CD4-positive, alpha-beta T cell treated with Interleukin-6 at 100 ng/mL for 8 hours (primary cell): ENCODE measurements around the gene AFF1.

Experiments used
- DNase-seq: peaks from one replicate; pipeline ENCODE4 v3.0.0-alpha.2; 2020; ENCODE audit warnings: mixed read lengths, low spot score

AFF1 gene

DNA sequence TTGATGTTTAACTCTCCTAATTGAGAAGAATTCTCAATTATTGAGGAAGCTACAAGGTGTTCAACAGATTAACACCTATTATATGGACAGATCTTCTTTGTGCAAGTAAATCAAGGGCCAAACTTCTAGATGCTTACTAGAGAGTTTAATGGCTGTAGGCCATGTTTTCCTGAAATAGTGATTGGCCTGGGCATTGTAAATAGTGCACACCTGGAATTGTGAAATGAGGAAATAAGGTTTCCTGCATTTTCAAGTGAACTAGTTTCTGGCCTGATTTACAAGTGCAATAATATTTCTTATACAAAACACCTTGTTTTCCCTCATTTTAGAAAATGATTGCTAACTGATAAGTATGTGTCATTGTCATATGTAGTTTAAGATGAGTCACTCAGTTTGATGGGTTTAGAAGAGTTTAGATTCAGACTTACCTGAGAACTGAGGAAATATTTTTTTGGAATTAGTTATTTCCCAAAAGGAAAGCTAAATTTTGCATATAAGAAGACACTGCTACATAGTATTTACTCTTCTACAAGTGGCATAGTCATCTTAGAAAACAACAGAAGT lies 21.2 kb downstream of the AFF1 start:
- DNase-seq, result no peak

DNA sequence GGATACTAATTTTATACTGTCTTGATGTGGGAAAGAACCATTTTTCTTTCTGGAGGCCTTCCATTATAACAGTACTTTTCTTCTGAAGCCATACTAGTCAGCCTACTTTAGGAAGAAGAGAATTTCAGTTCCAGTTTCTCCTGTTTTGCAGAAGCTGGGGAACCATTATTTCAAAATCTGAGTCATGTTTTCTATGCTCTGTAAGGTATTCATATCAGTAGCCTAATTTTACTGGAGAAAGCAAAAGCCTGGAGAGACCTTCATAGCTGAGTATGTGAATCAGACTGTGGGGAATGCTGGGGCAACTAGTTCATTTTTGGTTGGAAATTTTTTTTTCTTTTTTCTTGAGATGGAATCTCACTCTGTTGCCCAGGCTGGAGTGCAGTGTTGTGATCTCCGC lies 22.4 kb downstream of the AFF1 start:
- no peak for DNase-seq

DNA sequence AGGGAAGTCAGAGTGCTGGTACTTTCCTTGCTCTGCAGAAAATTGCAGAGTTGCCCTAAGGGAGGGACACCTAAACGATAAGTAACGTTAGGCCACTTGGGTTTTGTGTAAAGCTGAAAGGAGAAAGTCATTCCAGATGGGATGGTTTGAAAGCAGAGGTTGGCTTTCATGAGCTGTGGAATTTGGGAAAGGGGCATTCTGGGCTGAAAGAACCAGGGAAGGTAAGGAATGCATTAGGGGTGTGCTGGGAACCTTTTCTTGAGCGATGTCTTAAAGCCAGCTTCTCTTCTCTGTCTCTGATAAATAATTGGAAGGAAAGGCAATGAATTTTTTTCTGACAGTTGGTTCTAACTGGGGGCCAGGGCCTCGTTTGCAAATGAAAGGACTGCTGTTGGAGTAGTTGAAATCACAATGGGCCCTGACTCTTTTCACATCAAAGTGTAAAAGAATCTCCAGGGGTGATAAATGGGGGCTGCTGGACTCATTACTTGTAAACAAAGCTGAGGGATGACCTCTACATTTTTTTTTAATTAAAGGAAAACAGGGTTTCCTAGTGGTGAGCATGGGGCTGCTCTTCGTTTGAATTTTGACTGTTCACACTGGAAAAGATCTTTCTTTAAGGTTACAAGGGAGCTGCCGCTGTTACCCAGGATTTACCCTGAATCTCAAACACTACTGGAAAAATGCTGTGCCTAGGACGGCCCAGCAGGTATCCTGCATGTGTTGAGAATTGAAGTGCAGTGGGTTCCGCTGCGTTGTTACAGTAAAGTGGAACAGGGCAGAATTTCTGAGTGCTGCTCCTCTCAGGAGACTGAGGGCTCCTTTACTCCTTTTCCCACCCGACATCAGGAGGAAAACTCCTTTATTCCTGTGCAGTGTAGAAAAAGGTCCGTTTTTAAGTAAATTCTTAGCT lies 25.0 kb downstream of the AFF1 start:
- no peak for DNase-seq

DNA sequence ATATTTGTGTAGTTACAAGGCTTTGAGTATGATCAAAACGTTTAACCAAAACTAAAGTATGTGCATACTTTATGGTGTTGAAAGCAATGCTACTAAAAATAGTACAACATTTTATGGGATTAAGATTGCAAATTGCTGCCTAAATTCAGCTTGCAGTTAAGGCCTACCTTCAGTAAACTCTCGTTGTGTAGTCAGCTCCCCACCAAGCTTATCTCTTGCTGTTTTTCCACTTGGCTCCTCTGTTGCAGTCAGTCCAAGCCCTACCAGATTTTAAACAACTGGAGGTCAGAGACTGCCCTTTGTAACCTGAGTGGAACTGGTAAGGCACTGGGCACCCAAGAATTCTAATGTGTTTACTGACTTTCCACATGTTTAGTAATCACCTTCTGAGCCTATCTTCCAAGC lies 25.7 kb downstream of the AFF1 start:
- no peak for DNase-seq

DNA sequence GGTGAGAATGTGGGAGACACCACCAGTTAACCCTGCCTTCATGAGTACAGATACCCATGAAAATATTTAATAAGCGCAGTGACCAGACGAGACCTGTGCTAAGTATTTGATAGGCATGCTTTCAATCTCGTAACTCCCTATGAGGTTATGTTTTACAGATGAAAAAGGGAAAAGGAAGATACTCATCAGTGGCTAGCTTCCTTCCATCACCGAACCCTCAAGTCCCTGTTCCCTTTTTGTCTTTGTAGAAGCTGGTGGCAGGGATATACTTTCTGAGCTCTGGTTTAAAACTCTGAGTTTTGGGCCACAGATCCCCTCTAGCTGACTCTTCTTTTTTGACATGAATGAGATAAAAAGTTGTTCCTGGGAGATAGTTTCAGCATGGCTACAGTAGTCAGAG lies 26.3 kb downstream of the AFF1 start:
- no peak for DNase-seq

DNA sequence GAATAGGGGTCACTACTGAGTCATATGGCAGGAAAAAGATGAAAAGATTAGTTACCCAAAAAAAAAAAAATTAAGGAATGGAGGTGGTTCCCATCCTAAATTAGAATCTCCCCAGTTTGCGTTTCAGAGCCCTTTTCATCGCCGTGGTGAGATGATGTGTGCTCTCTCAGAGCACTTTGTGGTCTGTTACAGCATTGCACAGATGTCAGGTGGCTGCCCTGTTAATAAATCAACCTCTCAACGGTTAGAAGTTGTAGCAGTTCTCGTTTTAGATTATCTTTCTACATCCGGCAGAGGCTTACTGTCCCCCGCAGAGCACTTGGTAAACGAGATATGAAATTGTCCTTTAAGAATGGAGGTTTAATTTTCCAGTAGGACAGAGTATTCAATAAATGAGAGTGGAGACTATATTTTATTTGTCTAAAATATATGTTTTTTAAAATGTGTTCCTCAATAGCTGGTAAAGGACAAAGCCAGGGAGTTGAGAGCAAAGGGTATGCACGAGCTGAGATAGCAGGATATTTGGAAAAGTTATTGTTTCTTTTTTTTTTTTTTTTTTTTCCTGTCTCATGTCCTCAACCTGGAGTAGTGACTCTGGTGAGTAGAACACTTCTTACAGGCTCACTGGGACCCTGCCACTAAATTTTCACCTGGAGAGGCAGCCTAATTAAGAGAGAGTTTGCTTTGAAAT lies 26.9 kb downstream of the AFF1 start:
- no peak for DNase-seq

DNA sequence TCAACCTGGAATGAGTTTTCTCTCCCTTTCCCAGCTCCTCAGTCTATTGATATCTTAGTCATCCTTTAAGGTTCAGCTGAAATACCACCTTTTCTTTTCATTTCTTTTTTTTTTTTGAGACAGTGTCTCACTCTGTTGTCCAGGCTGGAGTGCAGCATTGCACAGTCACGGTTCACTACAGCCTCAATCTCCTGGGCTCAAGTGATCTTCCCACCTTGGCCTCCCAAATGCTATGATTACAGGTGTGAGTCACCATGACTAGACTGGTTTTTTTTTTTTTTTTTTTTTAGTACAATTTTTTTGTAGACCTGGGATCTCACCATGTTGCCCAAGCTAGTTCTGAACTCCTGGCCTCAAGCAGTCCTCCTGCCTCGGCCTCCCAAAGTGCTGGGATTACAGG lies 28.9 kb downstream of the AFF1 start:
- DNase-seq, result no peak

DNA sequence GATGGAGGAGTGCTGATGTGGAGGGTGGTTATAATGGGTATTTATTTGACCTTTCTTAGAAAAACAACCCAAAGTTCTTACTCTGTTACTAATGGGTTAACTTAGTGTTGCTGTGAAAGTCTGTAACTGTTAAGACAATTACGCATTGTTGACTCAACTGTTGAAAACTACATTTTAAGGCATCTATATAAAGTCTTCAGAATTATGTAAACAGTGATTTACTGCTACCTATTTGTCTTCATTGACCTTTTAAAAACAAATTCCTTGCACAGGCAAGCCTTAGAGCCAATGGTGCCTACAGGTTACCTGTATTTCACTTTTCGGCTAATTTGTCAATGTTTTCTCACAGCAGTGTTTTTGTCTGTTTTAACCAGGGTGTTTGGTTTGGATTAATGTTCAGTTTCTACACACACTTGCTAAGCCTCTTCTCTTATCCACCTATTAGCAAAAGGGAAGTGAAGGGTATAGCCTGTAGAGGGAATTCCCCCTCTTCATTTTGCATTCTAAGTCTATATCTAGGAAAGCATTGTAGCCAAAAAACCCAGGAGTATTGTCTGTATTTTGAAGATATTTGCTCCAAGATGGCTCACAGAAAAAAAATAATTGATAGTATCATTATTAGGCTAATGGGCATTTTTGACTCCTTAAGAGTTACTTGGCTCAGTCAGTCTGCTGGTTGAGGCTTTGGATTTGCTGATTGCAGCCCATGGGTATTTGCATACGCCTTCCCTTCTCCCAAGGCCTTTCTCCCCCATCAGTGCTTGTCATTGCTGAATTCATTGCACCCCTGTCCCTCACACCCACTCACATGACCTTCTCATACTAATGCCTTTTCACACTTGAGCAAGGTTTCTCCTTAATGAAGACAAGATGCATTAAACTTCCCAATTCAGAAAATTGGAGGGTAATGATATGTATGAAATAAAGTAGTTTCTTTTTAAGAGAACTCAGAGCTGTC lies 30.5 kb downstream of the AFF1 start:
- DNase-seq, result no peak

DNA sequence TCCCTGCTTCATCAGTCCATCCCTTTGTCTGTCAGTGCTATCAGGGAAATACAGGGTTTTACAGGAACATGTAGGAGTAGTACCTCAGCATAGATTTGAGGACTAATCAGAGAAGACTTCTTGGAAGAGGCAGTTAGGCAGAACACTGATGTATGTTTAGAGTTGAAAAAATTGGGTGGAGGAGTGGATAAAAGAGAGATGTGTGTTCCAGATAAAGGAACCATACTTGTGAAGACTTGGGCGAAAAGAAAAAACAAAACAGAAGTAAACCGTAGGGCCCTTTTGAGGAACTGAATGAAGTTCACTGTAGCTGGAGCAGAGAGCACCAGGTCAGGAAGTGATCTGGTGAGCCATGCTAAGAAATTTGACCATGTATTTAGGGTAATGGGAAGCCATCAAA lies 32.3 kb downstream of the AFF1 start:
- no peak for DNase-seq

DNA sequence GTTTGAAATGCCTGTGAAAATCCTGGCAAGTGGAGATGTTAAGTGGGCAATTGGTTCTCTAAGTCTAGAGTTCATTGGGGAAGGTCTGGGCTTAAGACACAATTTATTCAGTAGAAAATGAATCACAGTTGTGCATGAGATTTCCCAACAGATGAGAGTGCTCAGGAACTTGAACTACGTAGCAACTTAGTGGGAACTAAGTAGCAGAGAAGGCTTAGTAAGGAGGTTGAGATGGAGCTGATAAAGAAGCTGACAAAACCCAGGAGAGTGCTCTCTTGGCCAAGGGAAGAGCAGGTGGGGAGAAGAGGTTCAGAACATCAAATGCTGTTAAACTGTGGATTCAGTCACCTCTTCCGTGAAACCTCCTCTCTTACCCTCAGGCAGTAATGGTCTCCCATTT lies 33.0 kb downstream of the AFF1 start:
- DNase-seq, result no peak

DNA sequence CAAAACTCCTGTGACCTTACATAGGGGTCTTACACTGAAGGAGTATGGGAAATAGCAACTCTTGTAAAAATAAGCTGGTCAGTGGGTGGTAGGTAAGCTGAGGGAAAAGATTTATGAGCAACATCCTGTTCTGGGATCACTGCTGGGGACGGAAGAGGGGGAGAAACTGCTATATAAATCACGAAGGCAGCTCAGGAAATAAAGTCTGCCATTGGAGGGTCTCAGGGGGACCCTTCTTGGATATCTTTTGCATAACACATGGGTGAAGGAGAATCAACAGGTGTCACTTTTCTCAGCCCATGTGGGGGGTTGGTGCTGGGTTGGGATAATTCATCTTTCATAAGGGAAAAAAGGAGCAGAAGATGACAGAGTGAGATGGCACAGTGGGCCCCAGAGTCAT lies 33.7 kb downstream of the AFF1 start:
- no peak for DNase-seq

DNA sequence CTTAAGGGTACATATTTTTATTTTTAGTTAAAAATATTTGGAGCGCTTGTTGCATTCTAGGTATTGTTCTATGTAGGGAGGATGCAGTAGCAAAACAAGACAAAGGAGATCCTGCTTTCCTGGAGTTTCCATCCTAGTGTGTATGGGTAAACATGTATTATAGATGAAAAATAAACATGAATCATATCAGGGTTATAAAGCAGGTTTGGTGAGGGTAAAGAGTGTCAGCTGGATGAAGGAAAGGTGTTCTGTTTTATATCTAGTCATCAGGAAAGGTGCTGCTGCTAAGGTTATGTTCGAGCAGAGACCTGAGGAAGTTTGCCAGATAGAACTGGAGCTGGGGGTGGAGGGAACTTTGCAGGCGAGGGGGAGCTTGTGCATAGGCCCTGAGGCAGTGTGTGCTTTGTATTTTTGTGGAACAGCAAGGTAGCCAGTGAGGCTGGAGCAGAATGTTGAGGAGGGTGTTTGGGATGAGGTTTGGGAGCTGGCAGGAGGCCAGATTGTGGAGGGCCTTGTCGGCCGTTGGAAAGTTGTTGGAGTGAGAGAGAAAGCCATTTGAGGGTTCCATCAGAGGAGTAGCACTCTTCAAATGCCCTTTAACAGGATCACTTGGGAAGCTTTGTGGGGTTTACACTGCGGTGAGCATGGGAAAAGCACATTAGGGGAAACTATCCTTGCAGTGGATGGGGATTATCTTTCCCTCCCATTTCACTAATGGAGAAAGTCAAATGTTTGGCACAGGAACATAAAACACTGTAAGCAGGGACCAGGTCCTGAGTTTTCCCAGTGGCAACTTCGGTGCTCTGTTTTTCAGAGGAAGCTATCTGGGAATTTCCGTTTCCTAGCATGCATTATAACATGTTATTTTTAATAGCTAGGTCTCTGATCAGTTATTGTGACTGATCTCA lies 35.9 kb downstream of the AFF1 start:
- no peak for DNase-seq

DNA sequence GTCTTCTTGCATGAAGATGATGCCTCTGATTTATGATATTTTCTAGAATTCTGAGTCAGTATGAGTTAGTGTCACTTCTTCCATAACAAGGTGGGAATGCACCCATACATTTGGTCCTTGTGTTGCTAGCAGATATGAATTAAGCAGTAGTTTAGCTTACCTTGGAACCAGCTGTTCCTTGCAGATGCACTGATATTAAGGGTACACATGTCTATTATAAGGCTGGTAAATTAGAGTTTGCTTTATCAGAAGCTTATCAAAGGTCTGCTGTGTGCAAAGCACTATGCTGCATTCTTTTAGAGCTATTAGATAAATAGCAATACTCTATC lies 36.5 kb downstream of the AFF1 start:
- no peak for DNase-seq

DNA sequence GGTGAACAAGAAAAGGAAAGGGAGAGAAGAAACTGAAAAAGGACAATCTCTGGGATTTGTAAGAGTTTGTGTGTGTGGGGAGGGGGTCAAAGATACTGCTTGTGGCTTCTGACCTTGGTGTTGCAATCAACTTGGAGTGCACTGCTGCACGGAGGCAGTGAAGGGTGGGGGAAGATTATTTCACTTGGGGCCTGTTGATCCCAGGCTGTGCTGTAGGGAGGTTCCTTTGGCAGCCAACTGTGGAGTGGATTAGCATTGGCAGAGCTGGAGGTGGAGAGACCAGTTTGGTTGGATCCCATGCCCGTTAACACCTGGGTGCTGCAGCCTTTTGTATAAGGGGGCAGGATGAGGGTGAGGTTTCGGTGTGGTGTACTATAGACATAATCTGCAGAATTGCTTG lies 38.2 kb downstream of the AFF1 start:
- DNase-seq, result no peak

DNA sequence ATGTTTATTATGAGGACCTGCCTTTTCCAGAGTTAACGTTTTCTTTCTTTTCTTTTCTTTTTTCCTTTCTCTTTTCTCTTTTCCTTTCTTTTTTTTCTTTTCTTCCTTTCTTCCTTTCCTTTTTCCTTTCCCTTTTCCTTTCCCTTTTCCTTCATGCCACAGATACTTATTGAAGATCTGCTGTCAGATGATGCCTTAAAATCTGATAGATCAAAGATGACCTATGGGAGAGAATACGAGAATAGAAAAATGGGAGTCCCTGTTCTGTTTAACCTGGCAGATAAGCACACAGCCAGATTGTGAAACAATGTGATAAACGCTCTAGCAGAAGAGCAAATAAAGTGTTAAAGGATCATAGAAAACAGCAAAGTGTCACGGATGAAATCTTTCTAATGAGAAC lies 38.9 kb downstream of the AFF1 start:
- DNase-seq, result no peak

DNA sequence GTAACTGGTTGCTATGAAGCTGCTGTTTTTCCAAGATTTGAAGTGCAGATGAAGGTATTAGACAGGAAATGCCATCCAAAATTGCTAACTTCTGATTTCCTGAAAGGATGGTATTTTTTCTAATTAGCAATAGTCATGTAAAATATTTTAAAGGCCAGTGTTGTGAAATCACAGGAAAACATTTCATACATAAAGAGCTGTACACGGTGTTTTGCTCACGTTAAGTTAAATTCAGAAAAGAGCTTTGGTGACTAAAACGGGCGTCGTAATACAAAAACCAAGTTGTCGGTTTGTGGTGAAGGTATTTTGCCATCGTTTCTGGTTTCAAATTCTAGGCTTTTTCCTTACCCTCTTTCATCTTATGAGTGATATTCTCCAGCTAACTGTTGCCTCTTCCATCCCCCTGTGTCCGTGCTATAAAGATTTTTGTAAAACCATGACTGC lies 39.8 kb downstream of the AFF1 start:
- DNase-seq, result no peak

DNA sequence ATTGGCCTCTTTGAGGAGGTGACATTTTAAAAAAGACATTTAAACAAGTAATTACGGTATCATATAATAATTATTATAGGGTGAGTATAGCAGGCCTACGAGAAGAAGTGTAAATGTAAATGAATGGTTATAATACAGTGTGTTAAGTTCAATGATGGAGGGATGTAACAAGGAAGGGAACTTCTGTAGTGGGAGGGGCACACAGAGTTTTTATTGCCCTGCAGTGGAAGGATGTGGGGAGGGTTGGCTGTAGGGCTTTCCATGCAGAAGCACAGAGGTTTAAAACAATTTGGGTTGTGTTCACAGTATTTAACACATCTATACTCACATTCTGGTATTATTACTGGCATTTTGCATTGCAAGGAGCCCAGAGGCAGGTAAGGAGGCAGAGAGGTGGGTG lies 41.1 kb downstream of the AFF1 start:
- no peak for DNase-seq

DNA sequence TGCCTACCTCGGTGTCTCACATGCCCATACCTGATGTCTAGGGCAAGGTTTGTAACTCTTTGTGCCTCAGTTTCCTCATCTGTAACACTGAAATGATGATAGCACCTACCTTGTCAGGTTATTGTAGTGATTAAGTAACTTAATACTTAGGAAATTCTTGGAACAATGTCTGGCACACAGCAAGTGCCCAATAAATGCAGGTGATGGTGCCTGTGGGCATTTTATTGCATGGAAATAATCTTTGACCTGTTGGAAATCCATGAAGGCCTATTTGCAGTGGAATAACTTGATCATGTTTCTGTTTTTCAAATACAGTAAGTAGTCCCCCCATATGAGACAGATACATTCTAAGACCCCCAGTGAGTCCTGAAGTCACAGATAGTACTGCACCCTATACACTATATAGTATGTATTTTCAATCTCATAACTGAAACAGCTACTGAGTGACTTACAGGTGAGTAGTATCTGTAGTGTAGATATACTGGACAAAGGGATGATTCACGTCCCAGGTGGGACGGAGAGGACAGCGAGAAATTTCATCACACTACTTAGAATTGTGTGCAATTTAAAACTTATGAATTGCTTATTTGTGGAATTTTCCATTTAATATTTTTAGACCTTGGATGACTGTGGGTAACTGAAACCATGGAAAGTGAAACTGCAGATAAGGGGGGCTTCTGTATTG lies 42.1 kb downstream of the AFF1 start:
- DNase-seq, result no peak

DNA sequence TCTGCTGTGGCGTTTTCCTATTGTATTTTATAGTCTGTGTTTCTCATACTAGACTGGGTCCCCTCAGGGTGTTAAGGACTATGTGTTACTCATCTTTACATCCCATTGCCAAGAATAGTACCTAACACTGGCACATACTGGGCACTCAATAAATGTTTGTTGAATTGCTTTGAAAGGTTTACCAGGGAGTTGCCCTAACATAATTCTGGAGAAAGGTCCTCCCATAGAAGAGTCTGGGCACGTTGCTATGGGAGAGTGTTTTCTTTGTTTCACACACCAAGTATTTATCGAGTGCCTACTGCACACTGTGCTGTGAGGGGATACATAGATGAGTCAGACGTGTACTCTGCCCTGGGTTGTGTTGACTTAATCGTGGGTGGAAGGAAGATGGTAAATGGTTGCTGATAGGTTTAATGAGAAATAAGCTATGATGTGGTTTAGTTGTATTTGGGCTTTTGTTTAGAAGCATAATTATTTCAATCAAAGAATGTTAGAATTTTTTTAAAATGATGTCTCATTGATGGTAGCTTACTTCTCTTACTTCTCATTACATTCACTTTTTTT lies 42.9 kb downstream of the AFF1 start:
- DNase-seq, result peak; percentile 14

DNA sequence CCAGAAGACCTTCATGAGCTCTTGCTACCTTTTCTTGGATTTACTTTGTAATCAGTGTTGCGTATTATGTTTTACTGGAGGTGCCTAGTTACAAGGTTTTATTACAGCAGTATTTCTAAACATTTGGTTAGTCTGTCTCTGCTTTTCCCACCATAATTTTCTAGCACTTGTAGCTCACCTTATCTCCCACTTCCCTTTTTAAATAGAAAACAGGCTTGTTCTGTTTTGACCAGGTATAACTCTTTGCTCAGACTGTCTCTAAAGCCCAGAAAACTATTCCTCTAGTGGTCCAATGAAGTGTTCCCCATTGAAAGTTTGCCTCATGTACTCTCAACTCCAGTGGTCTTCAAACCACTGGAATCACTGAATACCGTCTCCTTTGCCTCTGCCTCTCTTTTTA lies 43.9 kb downstream of the AFF1 start:
- no peak for DNase-seq
